NB4 (cell line): ENCODE data around the gene SETDB1.

ENCODE experiments used
- CTCF ChIP-seq: IDR thresholded peaks from one replicate; pipeline ENCODE4 v1.5.1; 2012; ENCODE audit warnings: low read depth, low read length
- MAX ChIP-seq: IDR thresholded peaks from 2 replicates; pipeline ENCODE4 v1.6.1; 2011; ENCODE audit warnings: low read depth, low read length
- MYC ChIP-seq: IDR thresholded peaks from 2 replicates; pipeline ENCODE4 v1.6.1; 2011; ENCODE audit warnings: low read depth, low read length
- POLR2A ChIP-seq: IDR thresholded peaks from 2 replicates; pipeline ENCODE4 v1.6.1; 2011; ENCODE audit warnings: mild to moderate bottlenecking; ENCODE audit not compliant: insufficient read length; ENCODE audit errors: extremely low read depth

- TF ChIP-seq POLR2A = no peak
- no peak for TF ChIP-seq CTCF
- no peak for TF ChIP-seq MAX
- no peak for TF ChIP-seq MYC
These were observed 29.1 kb downstream of the SETDB1 start for GRCh38 chr1:150955280-150955679.
